ENCODE results near the gene EYS. TPM values are rescaled to one million over a fixed set of nuclear protein-coding genes. Genes with fewer than 3 reads are reported as not detected.

The EYS gene
- total RNA-seq, 1 experiment from 2014 or later: not detected

GRCh38 chr6:64522859-64523258 is 1184.2 kb downstream of the EYS start:
- intact Hi-C loops (cut with micrococcal nuclease): no loop called here
- ATAC-seq (no peak), DNase-seq (ENCODE audit: low read depth, low spot score) (no peak)
- H3K27me3 ChIP-seq (ENCODE audit: insufficient read depth, low read length): no peaks in the 10 kb centered on the region
- no peaks in the 10 kb centered on the region for H4K20me1 ChIP-seq (ENCODE audit: insufficient read depth)
- no peak overlapping the region for H3K27ac ChIP-seq (ENCODE audit: low read depth, low read length)
- H3K9ac ChIP-seq (ENCODE audit: low read length): no peak overlapping the region
- no peaks in the 10 kb centered on the region for H3K36me3 ChIP-seq (ENCODE audit: control insufficient read depth in 1 of 2, insufficient read depth in 2 of 2, low read length in 2 of 2)
- no peak overlapping the region for H3K4me3 ChIP-seq (replicated peaks in 1 of 2; ENCODE audit: low read depth in 1 of 2, low read length in 2 of 2)
- H3K9me2 ChIP-seq (ENCODE audit: insufficient read depth): no peaks in the 10 kb centered on the region
- ChIA-PET POLR2A (no interaction called here), RAD21 (ENCODE audit: low non-redundant PET in 1 of 2, low total read pairs in 2 of 2, uncharacterized antibody in 2 of 2, unreplicated experiment in 2 of 2) (no interaction called here), CTCF (no interaction called here)
- H3K79me2 ChIP-seq (ENCODE audit: insufficient read depth, low read length): no peaks in the 10 kb centered on the region
- no peak for TF ChIP-seq CTCF (IDR thresholded peaks at IDR 0.05 in 2 of 3, conservative IDR thresholded peaks at IDR 0.05 in 1 of 3; ENCODE audit: borderline replicate concordance in 1 of 3, insufficient read depth in 1 of 3, low read depth in 2 of 3, low read length in 2 of 3)
- no peak for TF ChIP-seq POLR2AphosphoS5 (IDR thresholded peaks at IDR 0.05; ENCODE audit: low read depth, low read length)
- TF ChIP-seq RAD21 (IDR thresholded peaks at IDR 0.05; ENCODE audit: low read depth): no peak
- no peak overlapping the region for H2AFZ ChIP-seq (ENCODE audit: low read depth, low read length, poor library complexity, severe bottlenecking)
- H3K9me3 ChIP-seq (ENCODE audit: control insufficient read depth in 1 of 2, insufficient read depth in 1 of 2, low read depth in 1 of 2, low read length in 2 of 2): peaks cover 4 to 34% of the 10 kb centered on the region in 2 experiments; a peak in 2 of 4 replicates
- H3K4me2 ChIP-seq (ENCODE audit: low read length): no peak overlapping the region
- BruUV-seq (replicated peaks): no TSS peak
- H3K4me1 ChIP-seq (ENCODE audit: control insufficient read depth in 1 of 2, insufficient read depth in 2 of 2, low read length in 2 of 2): no peaks in the 10 kb centered on the region

- H3K9me2 ChIP-seq (ENCODE audit: insufficient read depth): no peaks in the 10 kb centered on the region
- POLR2A ChIA-PET: no interaction called here
These were observed 1187.0 kb downstream of the EYS start for GRCh38 chr6:64520050-64520449.

More at GRCh38 chr6:64520050-64520449, 1187.0 kb downstream of the EYS start:
- no peak overlapping the region for H2AFZ ChIP-seq (ENCODE audit: low read depth, low read length, poor library complexity, severe bottlenecking)
- H3K36me3 ChIP-seq (ENCODE audit: control insufficient read depth in 1 of 2, insufficient read depth in 2 of 2, low read length in 2 of 2): no peaks in the 10 kb centered on the region
- H3K27ac ChIP-seq (ENCODE audit: low read depth, low read length): no peak overlapping the region
- intact Hi-C loops (cut with micrococcal nuclease): no loop called here
- TF ChIP-seq TCF7L2 (IDR thresholded peaks at IDR 0.05; ENCODE audit: borderline replicate concordance, extremely low read depth, insufficient read depth, insufficient read length) (peak; percentile 31), SRF (IDR thresholded peaks at IDR 0.05; ENCODE audit: low read depth) (no peak)
- ATAC-seq (no peak), DNase-seq (ENCODE audit: low read depth, low spot score) (no peak)
- H3K4me1 ChIP-seq (ENCODE audit: control insufficient read depth in 1 of 2, insufficient read depth in 2 of 2, low read length in 2 of 2): no peaks in the 10 kb centered on the region
- no peak overlapping the region for H3K4me2 ChIP-seq (ENCODE audit: low read length)
- no peak overlapping the region for H3K4me3 ChIP-seq (replicated peaks in 1 of 2; ENCODE audit: low read depth in 1 of 2, low read length in 2 of 2)
- CTCF ChIA-PET: no interaction called here
- H3K9me3 ChIP-seq (ENCODE audit: control insufficient read depth in 1 of 2, insufficient read depth in 1 of 2, low read depth in 1 of 2, low read length in 2 of 2): peaks cover 4 to 27% of the 10 kb centered on the region in 2 experiments; a peak in 2 of 4 replicates
- no TSS peak for BruUV-seq (replicated peaks)
- H3K9ac ChIP-seq (ENCODE audit: low read length): no peak overlapping the region
- RAD21 ChIA-PET (ENCODE audit: low non-redundant PET in 1 of 2, low total read pairs in 2 of 2, uncharacterized antibody in 2 of 2, unreplicated experiment in 2 of 2): no interaction called here
- H4K20me1 ChIP-seq (ENCODE audit: insufficient read depth): no peaks in the 10 kb centered on the region
- H3K27me3 ChIP-seq (ENCODE audit: insufficient read depth, low read length): no peaks in the 10 kb centered on the region
- no peaks in the 10 kb centered on the region for H3K79me2 ChIP-seq (ENCODE audit: insufficient read depth, low read length)
